Measurements from ENCODE around the gene PLPPR1. TPM values are rescaled to one million over a fixed set of nuclear protein-coding genes. Genes with fewer than 3 reads are reported as not detected.

The PLPPR1 gene
- total and polyA plus RNA-seq, 2 of the 13 experiments (the other 11 are each of a cell fraction or from before 2014, with no cell fraction given), result 16.0 to 84.7 TPM

DNA sequence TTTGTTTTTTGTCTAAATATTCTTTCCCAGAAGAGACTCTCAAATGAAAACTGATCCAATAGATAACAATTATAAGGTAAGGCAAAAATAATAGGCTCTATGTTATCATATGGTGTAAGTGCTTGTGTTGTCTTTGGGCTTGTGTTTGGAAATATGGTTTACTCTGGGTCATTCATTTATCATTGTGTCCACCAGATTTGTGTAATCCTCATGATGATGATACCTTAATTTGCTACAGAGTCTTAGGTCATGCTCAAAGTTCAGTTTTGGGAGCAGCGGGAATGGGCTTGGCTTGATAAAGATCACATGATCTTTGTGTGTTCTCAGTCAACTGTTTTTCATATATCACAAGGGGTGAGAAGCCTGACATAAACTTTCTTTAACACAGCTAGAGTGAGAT lies 34.2 kb downstream of the PLPPR1 start (continued):
- no peak for TF ChIP-seq JUND (CRISPR knock-in tag; IDR thresholded peaks at IDR 0.05)
- TF ChIP-seq MED1 (CRISPR knock-in tag; IDR thresholded peaks at IDR 0.05), result peak; percentile 82
- peak; percentile 77 for TF ChIP-seq GATAD2A (CRISPR knock-in tag; IDR thresholded peaks at IDR 0.05)
- peak; percentile 73; the same call in 1 of the 2 replicates for TF ChIP-seq FOXK1 (CRISPR knock-in tag; IDR thresholded peaks at IDR 0.05; ENCODE audit: borderline replicate concordance, low read depth)
- TF ChIP-seq, protein P1, sequence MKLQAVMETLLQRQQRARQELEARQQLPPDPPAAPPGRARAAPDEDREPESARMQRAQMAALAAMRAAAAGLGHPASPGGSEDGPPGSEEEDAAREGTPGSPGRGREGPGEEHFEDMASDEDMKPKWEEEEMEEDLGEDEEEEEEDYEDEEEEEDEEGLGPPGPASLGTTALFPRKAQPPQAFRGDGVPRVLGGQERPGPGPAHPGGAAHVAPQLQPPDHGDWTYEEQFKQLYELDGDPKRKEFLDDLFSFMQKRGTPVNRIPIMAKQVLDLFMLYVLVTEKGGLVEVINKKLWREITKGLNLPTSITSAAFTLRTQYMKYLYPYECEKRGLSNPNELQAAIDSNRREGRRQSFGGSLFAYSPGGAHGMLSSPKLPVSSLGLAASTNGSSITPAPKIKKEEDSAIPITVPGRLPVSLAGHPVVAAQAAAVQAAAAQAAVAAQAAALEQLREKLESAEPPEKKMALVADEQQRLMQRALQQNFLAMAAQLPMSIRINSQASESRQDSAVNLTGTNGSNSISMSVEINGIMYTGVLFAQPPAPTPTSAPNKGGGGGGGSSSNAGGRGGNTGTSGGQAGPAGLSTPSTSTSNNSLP (IDR thresholded peaks at IDR 0.05; ENCODE audit: low read depth, low read length), result peak; percentile 92
- TF ChIP-seq ELF1 (CRISPR knock-in tag; IDR thresholded peaks at IDR 0.05), result no peak
- TF ChIP-seq, protein P2, sequence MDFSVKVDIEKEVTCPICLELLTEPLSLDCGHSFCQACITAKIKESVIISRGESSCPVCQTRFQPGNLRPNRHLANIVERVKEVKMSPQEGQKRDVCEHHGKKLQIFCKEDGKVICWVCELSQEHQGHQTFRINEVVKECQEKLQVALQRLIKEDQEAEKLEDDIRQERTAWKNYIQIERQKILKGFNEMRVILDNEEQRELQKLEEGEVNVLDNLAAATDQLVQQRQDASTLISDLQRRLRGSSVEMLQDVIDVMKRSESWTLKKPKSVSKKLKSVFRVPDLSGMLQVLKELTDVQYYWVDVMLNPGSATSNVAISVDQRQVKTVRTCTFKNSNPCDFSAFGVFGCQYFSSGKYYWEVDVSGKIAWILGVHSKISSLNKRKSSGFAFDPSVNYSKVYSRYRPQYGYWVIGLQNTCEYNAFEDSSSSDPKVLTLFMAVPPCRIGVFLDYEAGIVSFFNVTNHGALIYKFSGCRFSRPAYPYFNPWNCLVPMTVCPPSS (IDR thresholded peaks at IDR 0.05), result no peak
- TF ChIP-seq, protein P3, sequence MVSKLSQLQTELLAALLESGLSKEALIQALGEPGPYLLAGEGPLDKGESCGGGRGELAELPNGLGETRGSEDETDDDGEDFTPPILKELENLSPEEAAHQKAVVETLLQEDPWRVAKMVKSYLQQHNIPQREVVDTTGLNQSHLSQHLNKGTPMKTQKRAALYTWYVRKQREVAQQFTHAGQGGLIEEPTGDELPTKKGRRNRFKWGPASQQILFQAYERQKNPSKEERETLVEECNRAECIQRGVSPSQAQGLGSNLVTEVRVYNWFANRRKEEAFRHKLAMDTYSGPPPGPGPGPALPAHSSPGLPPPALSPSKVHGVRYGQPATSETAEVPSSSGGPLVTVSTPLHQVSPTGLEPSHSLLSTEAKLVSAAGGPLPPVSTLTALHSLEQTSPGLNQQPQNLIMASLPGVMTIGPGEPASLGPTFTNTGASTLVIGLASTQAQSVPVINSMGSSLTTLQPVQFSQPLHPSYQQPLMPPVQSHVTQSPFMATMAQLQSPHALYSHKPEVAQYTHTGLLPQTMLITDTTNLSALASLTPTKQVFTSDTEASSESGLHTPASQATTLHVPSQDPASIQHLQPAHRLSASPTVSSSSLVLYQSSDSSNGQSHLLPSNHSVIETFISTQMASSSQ (IDR thresholded peaks at IDR 0.05; ENCODE audit: low read depth), result peak; percentile 96
- TF ChIP-seq, protein P3 (CRISPR knock-in tag; IDR thresholded peaks at IDR 0.05; ENCODE audit: borderline replicate concordance), result peak; percentile 96
- no peak for TF ChIP-seq PCBP1 (IDR thresholded peaks at IDR 0.05; ENCODE audit: borderline replicate concordance, low read depth, low read length)
- TF ChIP-seq, protein P4, sequence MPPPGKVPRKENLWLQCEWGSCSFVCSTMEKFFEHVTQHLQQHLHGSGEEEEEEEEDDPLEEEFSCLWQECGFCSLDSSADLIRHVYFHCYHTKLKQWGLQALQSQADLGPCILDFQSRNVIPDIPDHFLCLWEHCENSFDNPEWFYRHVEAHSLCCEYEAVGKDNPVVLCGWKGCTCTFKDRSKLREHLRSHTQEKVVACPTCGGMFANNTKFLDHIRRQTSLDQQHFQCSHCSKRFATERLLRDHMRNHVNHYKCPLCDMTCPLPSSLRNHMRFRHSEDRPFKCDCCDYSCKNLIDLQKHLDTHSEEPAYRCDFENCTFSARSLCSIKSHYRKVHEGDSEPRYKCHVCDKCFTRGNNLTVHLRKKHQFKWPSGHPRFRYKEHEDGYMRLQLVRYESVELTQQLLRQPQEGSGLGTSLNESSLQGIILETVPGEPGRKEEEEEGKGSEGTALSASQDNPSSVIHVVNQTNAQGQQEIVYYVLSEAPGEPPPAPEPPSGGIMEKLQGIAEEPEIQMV (CRISPR knock-in tag; IDR thresholded peaks at IDR 0.05; ENCODE audit: low read depth), result no peak
- peak; percentile 53; the same call in 1 of the 2 replicates for TF ChIP-seq TBX3 (IDR thresholded peaks at IDR 0.05; ENCODE audit: borderline replicate concordance)
- TF ChIP-seq KAT8 (CRISPR knock-in tag; IDR thresholded peaks at IDR 0.05), result peak; percentile 55; the same call in 1 of the 2 replicates
- TF ChIP-seq, protein P5, sequence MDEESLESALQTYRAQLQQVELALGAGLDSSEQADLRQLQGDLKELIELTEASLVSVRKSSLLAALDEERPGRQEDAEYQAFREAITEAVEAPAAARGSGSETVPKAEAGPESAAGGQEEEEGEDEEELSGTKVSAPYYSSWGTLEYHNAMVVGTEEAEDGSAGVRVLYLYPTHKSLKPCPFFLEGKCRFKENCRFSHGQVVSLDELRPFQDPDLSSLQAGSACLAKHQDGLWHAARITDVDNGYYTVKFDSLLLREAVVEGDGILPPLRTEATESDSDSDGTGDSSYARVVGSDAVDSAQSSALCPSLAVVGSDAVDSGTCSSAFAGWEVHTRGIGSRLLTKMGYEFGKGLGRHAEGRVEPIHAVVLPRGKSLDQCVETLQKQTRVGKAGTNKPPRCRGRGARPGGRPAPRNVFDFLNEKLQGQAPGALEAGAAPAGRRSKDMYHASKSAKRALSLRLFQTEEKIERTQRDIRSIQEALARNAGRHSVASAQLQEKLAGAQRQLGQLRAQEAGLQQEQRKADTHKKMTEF (CRISPR knock-in tag; IDR thresholded peaks at IDR 0.05), result peak; percentile 77
- no peak for TF ChIP-seq ZNF101 (CRISPR knock-in tag; IDR thresholded peaks at IDR 0.05; ENCODE audit: borderline replicate concordance, low read depth)
- TF ChIP-seq ATF7 (IDR thresholded peaks at IDR 0.05), result peak; percentile 77
- TF ChIP-seq ATF7 (CRISPR knock-in tag; IDR thresholded peaks at IDR 0.05), result no peak; the same call in 1 of the 2 replicates
- TF ChIP-seq, protein P6, sequence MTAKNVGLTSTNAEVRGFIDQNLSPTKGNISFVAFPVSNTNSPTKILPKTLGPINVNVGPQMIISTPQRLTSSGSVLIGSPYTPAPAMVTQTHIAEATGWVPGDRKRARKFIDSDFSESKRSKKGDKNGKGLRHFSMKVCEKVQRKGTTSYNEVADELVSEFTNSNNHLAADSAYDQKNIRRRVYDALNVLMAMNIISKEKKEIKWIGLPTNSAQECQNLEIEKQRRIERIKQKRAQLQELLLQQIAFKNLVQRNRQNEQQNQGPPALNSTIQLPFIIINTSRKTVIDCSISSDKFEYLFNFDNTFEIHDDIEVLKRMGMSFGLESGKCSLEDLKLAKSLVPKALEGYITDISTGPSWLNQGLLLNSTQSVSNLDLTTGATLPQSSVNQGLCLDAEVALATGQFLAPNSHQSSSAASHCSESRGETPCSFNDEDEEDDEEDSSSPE (CRISPR knock-in tag; IDR thresholded peaks at IDR 0.05), result 0 out of 2 replicates have a peak, but pooled peaks have one; percentile 14
- TF ChIP-seq REPIN1 (CRISPR knock-in tag; IDR thresholded peaks at IDR 0.05; ENCODE audit: borderline replicate concordance, low read depth), result peak; percentile 32; the same call in 1 of the 2 replicates
